Progenitor cell of endocrine pancreas (in vitro differentiated cells): ENCODE results near the gene ADAMTSL4. TPM values are rescaled to one million over a fixed set of nuclear protein-coding genes. Genes with fewer than 3 reads are reported as not detected.
"Not testable (repeated sequence)": the region's sequence is repeated elsewhere in the genome, so short reads cannot be mapped to it uniquely, and the experiment has no call there.

Source experiments
- DNase-seq: peaks from one replicate; pipeline ENCODE4 v3.0.0; 2021; ENCODE audit warnings: low spot score; ENCODE audit not compliant: unreplicated experiment
- H3K27ac Mint-ChIP-seq: 2 replicates; pipeline ENCODE4 v1.8.0; 2021; ENCODE audit warnings: mild to moderate bottlenecking, moderate library complexity, mixed read lengths
- H3K27me3 Mint-ChIP-seq: 2 replicates; pipeline ENCODE4 v1.8.0; 2021; ENCODE audit warnings: mixed read lengths
- H3K36me3 Mint-ChIP-seq: 2 replicates; pipeline ENCODE4 v1.8.0; 2022; ENCODE audit warnings: mixed read lengths; ENCODE audit not compliant: insufficient read depth
- H3K4me1 Mint-ChIP-seq: 2 replicates; pipeline ENCODE4 v1.8.0; 2021; ENCODE audit warnings: low read depth, mixed read lengths
- H3K4me3 Mint-ChIP-seq: 2 replicates; pipeline ENCODE4 v1.8.0; 2021; ENCODE audit warnings: low read depth, mild to moderate bottlenecking, moderate library complexity, mixed read lengths
- H3K9me3 Mint-ChIP-seq: 2 replicates; pipeline ENCODE4 v1.8.0; 2021; ENCODE audit warnings: low read depth, mixed read lengths
- CTCF ChIP-seq: fragments of 200-600 bp; sonication (generic); IDR thresholded peaks from one replicate; pipeline ENCODE4 v1.5.0; 2021; ENCODE audit warnings: antibody characterized with exemption, mild to moderate bottlenecking; ENCODE audit not compliant: unreplicated experiment
- total RNA-seq: library from RNA; stranded (reverse); gene quantifications from 2 replicates; pipeline ENCODE4 v1.2.1, GENCODE V29; 2021

The ADAMTSL4 gene
- total RNA-seq, 1 donor from 2014 or later: 5.5 TPM

GRCh38 chr1:150567717-150568593 lies 18.7 kb downstream of the ADAMTSL4 start:
- Mint-ChIP-seq H3K36me3 (peaks cover 7% of the 10 kb centered on the region), H3K9me3 (no peaks in the 10 kb centered on the region), H3K4me1 (peaks cover 50% of the 10 kb centered on the region), H3K27me3 (no peaks in the 10 kb centered on the region), H3K4me3 (peak overlapping the region; percentile 42), H3K27ac (peak overlapping the region; percentile 96)
- TF ChIP-seq CTCF: no peak
- peak; percentile 66 for DNase-seq

DNA sequence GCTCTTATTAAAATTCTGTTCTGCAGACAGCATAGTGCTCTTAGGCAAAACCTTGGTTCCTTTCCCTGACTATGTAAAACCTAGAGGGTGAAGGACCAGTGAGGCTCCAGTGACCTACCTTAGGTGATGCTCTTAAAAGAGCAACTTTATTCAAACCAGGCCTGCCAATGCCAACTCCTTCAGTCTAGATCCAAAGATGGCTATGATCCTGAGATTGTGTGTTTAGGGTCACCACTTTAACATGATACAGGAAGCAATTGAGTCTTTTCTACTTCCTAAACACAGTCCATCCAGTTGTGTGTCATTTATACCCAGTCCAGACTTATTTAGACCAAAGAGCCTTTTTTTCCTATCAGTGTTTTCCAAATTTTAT lies 19.4 kb downstream of the ADAMTSL4 start:
- Mint-ChIP-seq H3K9me3 (no peaks in the 10 kb centered on the region), H3K27me3 (no peaks in the 10 kb centered on the region), H3K27ac (peak overlapping the region; percentile 96), H3K36me3 (peaks cover 11% of the 10 kb centered on the region), H3K4me3 (peak overlapping the region; percentile 42), H3K4me1 (peaks cover 44% of the 10 kb centered on the region)
- no peak for DNase-seq
- TF ChIP-seq CTCF: no peak

DNA sequence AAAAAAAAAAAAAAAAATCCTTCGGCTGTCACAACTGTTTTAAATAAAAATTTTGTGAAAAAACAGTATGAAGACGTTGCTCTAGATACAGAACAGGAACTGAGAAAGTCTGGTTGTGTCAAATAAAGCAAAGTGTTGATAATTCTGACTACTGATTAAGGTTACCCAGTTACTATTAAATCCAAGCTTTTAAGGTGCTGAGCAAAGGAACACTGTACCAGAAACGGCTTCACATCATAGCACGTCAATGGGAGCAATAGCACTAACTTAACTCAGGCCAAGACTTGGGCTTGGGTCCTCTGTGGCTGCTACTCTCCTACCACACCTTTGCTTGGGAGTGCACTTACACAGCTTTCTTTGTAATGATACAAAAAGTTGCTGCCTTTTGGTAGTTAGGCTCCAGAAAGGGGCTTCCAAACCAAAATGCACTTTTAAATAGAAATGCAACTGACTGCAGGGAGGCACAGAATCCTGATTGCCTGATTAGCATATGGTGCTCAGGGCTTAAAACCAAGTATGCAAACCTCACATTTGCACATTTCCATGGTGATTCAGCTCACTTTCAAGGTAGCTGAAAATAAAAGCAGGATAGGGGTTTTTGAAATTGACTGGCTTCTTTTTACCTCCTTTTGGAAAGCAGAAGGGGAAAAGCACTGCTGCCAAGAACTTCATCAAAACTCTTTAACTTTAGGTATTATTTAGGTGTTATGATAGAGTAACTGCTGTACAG lies 23.9 kb downstream of the ADAMTSL4 start:
- no peak for TF ChIP-seq CTCF
- H3K4me3 Mint-ChIP-seq: no peak overlapping the region
- H3K27me3 Mint-ChIP-seq: no peaks in the 10 kb centered on the region
- peaks cover 52% of the 10 kb centered on the region for H3K4me1 Mint-ChIP-seq
- peak overlapping the region; percentile 90 for H3K27ac Mint-ChIP-seq
- H3K36me3 Mint-ChIP-seq: peaks cover 44% of the 10 kb centered on the region
- H3K9me3 Mint-ChIP-seq: no peaks in the 10 kb centered on the region
- no peak for DNase-seq

GRCh38 chr1:150573648-150574071 lies 24.5 kb downstream of the ADAMTSL4 start:
- H3K27me3 Mint-ChIP-seq, H3K4me3 Mint-ChIP-seq, H3K9me3 Mint-ChIP-seq, DNase-seq: not testable (repeated sequence)
- Mint-ChIP-seq H3K27ac (peak overlapping the region; percentile 90), H3K4me1 (peaks cover 46% of the 10 kb centered on the region), H3K36me3 (peaks cover 50% of the 10 kb centered on the region)

DNA sequence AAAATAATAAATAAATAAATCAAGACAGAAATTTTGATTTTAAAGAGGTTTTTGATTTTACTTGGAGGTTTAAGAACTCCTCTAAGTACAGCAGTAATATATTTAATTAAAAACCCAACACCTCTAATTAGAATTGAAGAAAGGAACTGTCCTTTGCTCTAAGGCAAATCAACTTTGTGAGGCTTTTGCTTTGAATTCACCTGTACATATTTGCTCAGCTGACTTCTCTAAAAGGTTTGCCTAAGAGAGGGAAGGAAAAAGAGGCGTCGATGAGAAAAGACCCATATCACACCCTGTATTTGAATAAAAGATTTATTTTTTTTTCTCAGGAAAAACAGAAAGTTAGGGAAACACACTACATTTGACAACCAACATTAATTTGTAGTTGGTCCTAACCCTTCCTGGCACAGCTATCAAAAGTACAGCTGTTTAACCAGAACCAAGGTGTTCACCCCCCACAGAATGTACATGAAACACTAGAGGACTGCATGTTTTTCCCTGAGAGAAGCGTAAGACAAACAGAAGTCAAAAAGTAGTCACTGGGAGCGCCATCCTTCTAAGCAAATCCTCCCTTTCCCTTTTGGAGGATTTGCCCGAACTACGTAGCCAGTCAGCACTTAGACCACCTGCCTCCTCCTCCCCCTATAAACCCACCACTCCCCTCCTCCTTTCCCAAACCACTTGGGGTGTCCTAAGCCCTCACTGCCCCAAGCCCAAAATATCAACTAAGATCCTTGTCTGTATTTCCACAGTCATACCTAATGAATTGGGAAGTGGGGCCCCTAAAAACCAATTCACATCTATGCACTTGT lies 25.3 kb downstream of the ADAMTSL4 start:
- no peak for TF ChIP-seq CTCF
- Mint-ChIP-seq H3K9me3 (no peaks in the 10 kb centered on the region), H3K27me3 (no peaks in the 10 kb centered on the region), H3K4me3 (peak overlapping the region; percentile 95), H3K4me1 (peaks cover 41% of the 10 kb centered on the region), H3K27ac (peak overlapping the region; percentile 97), H3K36me3 (peaks cover 53% of the 10 kb centered on the region)
- no peak for DNase-seq
